Ascending aorta (tissue), 2 donors: Measurements from ENCODE around the gene ARID1A. TPM values are rescaled to one million over a fixed set of nuclear protein-coding genes. Genes with fewer than 3 reads are reported as not detected.

Experiments
- DNase-seq, 2 donors: peaks; one replicate each; pipeline ENCODE4 v3.0.0-alpha.2; 2019; ENCODE audit warnings: low spot score in 2 of 2
- H3K27ac ChIP-seq, 2 donors: fragments of 200-600 bp; sonication (generic); one replicate each; pipeline ENCODE4 v1.5.1; 2016 to 2017; ENCODE audit warnings: mild to moderate bottlenecking in 1 of 2
- H3K27me3 ChIP-seq: fragments of 200-600 bp; sonication (generic); one replicate; pipeline ENCODE4 v1.5.1; 2017
- H3K36me3 ChIP-seq, 2 donors: fragments of 200-600 bp; sonication (generic); one replicate each; pipeline ENCODE4 v1.5.1; 2016
- H3K4me1 ChIP-seq, 2 donors: fragments of 200-600 bp; sonication (generic); one replicate each; pipeline ENCODE4 v1.5.1; 2016 to 2017; ENCODE audit warnings: mild to moderate bottlenecking in 1 of 2
- H3K4me3 ChIP-seq, 2 donors: fragments of 200-600 bp; sonication (generic); one replicate each; pipeline ENCODE4 v1.5.1; 2016 to 2017; ENCODE audit warnings: mild to moderate bottlenecking in 1 of 2
- H3K9me3 ChIP-seq, 2 donors: fragments of 200-600 bp; sonication (generic); one replicate each; pipeline ENCODE4 v1.5.1; 2016
- CTCF ChIP-seq, 3 experiments: fragments of 200-600 bp in 2 of 3; fragments of 450-650 bp in 1 of 3; sonication (generic) in 2 of 3; IDR thresholded peaks; one replicate each; pipeline ENCODE4 v1.5.1; 2016 to 2019; ENCODE audit warnings: antibody characterized with exemption in 3 of 3, mild to moderate bottlenecking in 1 of 3, moderate library complexity in 1 of 3
- intact Hi-C: fragments of 100-400 bp; cut with DNase I; formaldehyde crosslinking; loops from one replicate; pipeline ENCODE4 v1.15.1; 2023
- total RNA-seq: library from RNA; depleted of rRNA; stranded (reverse); fragments of >200 nt; gene quantifications from one replicate; pipeline ENCODE4 v1.1.0, GENCODE V29; 2016

The ARID1A gene
- total RNA-seq, 1 donor from 2014 or later = 104 TPM

- H3K4me1 ChIP-seq = peaks cover 4 to 6% of the 10 kb centered on the region in 2 donors
- H3K36me3 ChIP-seq = no peaks in the 10 kb centered on the region
- H3K27me3 ChIP-seq = no peaks in the 10 kb centered on the region
- no peak for TF ChIP-seq CTCF (IDR thresholded peaks at IDR 0.05)
- no peak for DNase-seq
- H3K4me3 ChIP-seq = peak overlapping the region in 1 of 2 donors; percentile 29
- intact Hi-C loops = no loop called here
- H3K9me3 ChIP-seq = no peaks in the 10 kb centered on the region
- peak overlapping the region; percentile 15 to 43 for H3K27ac ChIP-seq
Observed at GRCh38 chr1:26684763-26685508, 10.9 kb upstream of the ARID1A start.

- H3K27ac ChIP-seq = no peak overlapping the region
- H3K4me1 ChIP-seq = peaks cover 4 to 9% of the 10 kb centered on the region in 2 donors
- TF ChIP-seq CTCF (IDR thresholded peaks at IDR 0.05) = no peak
- no peaks in the 10 kb centered on the region for H3K27me3 ChIP-seq
- no peaks in the 10 kb centered on the region for H3K36me3 ChIP-seq
- H3K4me3 ChIP-seq = no peak overlapping the region
- no peaks in the 10 kb centered on the region for H3K9me3 ChIP-seq
- intact Hi-C loops = no loop called here
- DNase-seq = no peak
Observed at GRCh38 chr1:26686795-26687194, 9.0 kb upstream of the ARID1A start.

- H3K4me3 ChIP-seq = no peak overlapping the region
- peaks cover 13 to 31% of the 10 kb centered on the region in 2 donors for H3K4me1 ChIP-seq
- no peak overlapping the region for H3K27ac ChIP-seq
- intact Hi-C loops = no loop called here
- DNase-seq = no peak
- TF ChIP-seq CTCF (IDR thresholded peaks at IDR 0.05) = no peak
- no peaks in the 10 kb centered on the region for H3K9me3 ChIP-seq
- H3K36me3 ChIP-seq = no peaks in the 10 kb centered on the region
- no peaks in the 10 kb centered on the region for H3K27me3 ChIP-seq
Observed at GRCh38 chr1:26689504-26689903, 6.3 kb upstream of the ARID1A start.

GRCh38 chr1:26690157-26690556 is 5.7 kb upstream of the ARID1A start:
- no peak for TF ChIP-seq CTCF (IDR thresholded peaks at IDR 0.05)
- Histone ChIP-seq H3K27me3 (no peaks in the 10 kb centered on the region), H3K4me1 (peaks cover 11 to 37% of the 10 kb centered on the region in 2 donors), H3K9me3 (no peaks in the 10 kb centered on the region), H3K27ac (no peak overlapping the region), H3K36me3 (no peaks in the 10 kb centered on the region), H3K4me3 (no peak overlapping the region)
- no peak for DNase-seq
- intact Hi-C loops = no loop called here

- intact Hi-C loops = no loop called here
- Histone ChIP-seq H3K36me3 (no peaks in the 10 kb centered on the region), H3K4me3 (no peak overlapping the region), H3K27ac (no peak overlapping the region), H3K9me3 (peaks cover 0 to 3% of the 10 kb centered on the region in 2 donors), H3K27me3 (no peaks in the 10 kb centered on the region), H3K4me1 (peaks cover 9 to 40% of the 10 kb centered on the region in 2 donors)
- TF ChIP-seq CTCF (IDR thresholded peaks at IDR 0.05) = no peak
- no peak for DNase-seq
Observed at GRCh38 chr1:26690576-26691031, 5.2 kb upstream of the ARID1A start.
